Panc1 (cell line): ENCODE data around the gene HOXD11. TPM values are rescaled to one million over a fixed set of nuclear protein-coding genes. Genes with fewer than 3 reads are reported as not detected.

Experiments used
- ATAC-seq: fragments of 200-7000 bp; cut with Tn5 transposase; 2 replicates; pipeline ENCODE4 v1.9.1; 2020; ENCODE audit warnings: mild to moderate bottlenecking, moderate library complexity
- BruUV-seq: library from RNA; stranded (reverse); fragments of 400-500 nt; replicated peaks from 2 replicates; lab custom pipeline; 2021; lab: Mats Ljungman, UMichigan
- CTCF ChIA-PET: fragments of 300-600 bp; sonication (Branson Sonifier 250); formaldehyde crosslinking; loops from one replicate; lab custom pipeline; 2022; ENCODE audit warnings: antibody characterized with exemption; lab: Charles Lee
- POLR2A ChIA-PET: fragments of 300-600 bp; sonication (Branson Sonifier 250); formaldehyde crosslinking; loops from one replicate; lab custom pipeline; 2022; ENCODE audit warnings: antibody characterized with exemption; lab: Charles Lee
- DNase-seq: peaks from one replicate; pipeline ENCODE4 v3.0.0-alpha.2; 2010; ENCODE audit warnings: low read depth, low spot score
- H3K27ac ChIP-seq: 2 replicates; pipeline ENCODE4 v1.5.1; 2011; ENCODE audit warnings: mild to moderate bottlenecking, low read length, inconsistent platforms
- H3K27me3 ChIP-seq: fragments of 200-500 bp; sonication (Bioruptor generic); 2 replicates; pipeline ENCODE4 v1.6.0; 2014; ENCODE audit warnings: low read length, inconsistent platforms; ENCODE audit not compliant: control insufficient read depth, insufficient read depth
- H3K36me3 ChIP-seq: fragments of 200-500 bp; sonication (Bioruptor generic); 2 replicates; pipeline ENCODE4 v1.5.1; 2014; ENCODE audit warnings: inconsistent platforms, mild to moderate bottlenecking, low read length, moderate library complexity; ENCODE audit not compliant: control insufficient read depth, insufficient read depth
- H3K4me1 ChIP-seq: 2 replicates; pipeline ENCODE4 v1.5.1; 2011; ENCODE audit warnings: inconsistent platforms, mild to moderate bottlenecking, low read length, moderate library complexity; ENCODE audit not compliant: control insufficient read depth, insufficient read depth
- H3K4me3 ChIP-seq, 2 experiments: 2 replicates each; pipeline ENCODE4 v1.5.1; 2011 to 2012; ENCODE audit warnings: low read depth in 2 of 2, low read length in 2 of 2, mild to moderate bottlenecking in 2 of 2, inconsistent platforms in 1 of 2, moderate library complexity in 1 of 2
- H3K9me3 ChIP-seq: fragments of 200-500 bp; sonication (Bioruptor generic); 2 replicates; pipeline ENCODE4 v1.5.1; 2014; ENCODE audit warnings: low read depth, mild to moderate bottlenecking, inconsistent platforms, low read length, moderate library complexity; ENCODE audit not compliant: control insufficient read depth, insufficient read depth
- CTCF ChIP-seq: fragments of 450-650 bp; IDR thresholded peaks from 2 replicates; pipeline ENCODE4 v1.5.1; 2017; ENCODE audit warnings: mild to moderate bottlenecking
- POLR2AphosphoS5 ChIP-seq: IDR thresholded peaks from 2 replicates; pipeline ENCODE4 v1.6.1; 2012; ENCODE audit warnings: mild to moderate bottlenecking, low read depth, low read length, moderate library complexity
- REST ChIP-seq, 2 experiments: IDR thresholded peaks; 2 replicates each; pipeline ENCODE4 v1.6.1; 2011 to 2012; ENCODE audit warnings: low read depth in 2 of 2, control low read depth in 1 of 2, low read length in 1 of 2, mild to moderate bottlenecking in 1 of 2, moderate library complexity in 1 of 2; ENCODE audit not compliant: insufficient read depth in 1 of 2
- SIN3A ChIP-seq: IDR thresholded peaks from 2 replicates; pipeline ENCODE4 v1.6.1; 2012; ENCODE audit warnings: low read depth, mild to moderate bottlenecking, low read length, moderate library complexity, borderline replicate concordance; ENCODE audit not compliant: insufficient read depth
- TCF7L2 ChIP-seq: IDR thresholded peaks from 2 replicates; pipeline ENCODE4 v1.6.1; 2011; ENCODE audit warnings: mild to moderate bottlenecking, low read depth, low read length, inconsistent platforms
- in situ Hi-C: cut with HindIII; loops from 2 replicates; pipeline ENCODE4 v1.10.0; 2016; ENCODE audit warnings: low sequenced_read_pairs, low pct_unique_long_range_greater_than_20kb
- intact Hi-C: fragments of 100-400 bp; cut with micrococcal nuclease; formaldehyde crosslinking; loops from one replicate; pipeline ENCODE4 v1.10.0; 2022; ENCODE audit not compliant: unreplicated experiment
- total RNA-seq: library from RNA; stranded (reverse); gene quantifications from one replicate; pipeline ENCODE4 v1.2.1, GENCODE V29; 2021; ENCODE audit not compliant: unreplicated experiment

The HOXD11 gene
- total RNA-seq, 1 experiment from 2014 or later: 0.49 TPM

- BruUV-seq: no TSS peak
- POLR2A ChIA-PET: no interaction called here
- TF ChIP-seq CTCF: peak; percentile 94
- TF ChIP-seq POLR2AphosphoS5: no peak
- TF ChIP-seq REST (IDR thresholded peaks at IDR 0.05; ENCODE audit: insufficient read depth in 1 of 2, low read depth in 2 of 2, low read length in 1 of 2): no peak
- intact Hi-C loops: loop anchor here (2.0 to 10.0 kb wide), 3 partner anchors 123 to 721 kb away; no protein-coding TSS in a partner anchor
- ATAC-seq (peak; percentile 87), DNase-seq (no peak)
- in situ Hi-C loops: no loop called here
- H3K4me3 ChIP-seq: peak overlapping the region; percentile 21 to 45
- no peak overlapping the region for H3K27ac ChIP-seq
- peaks cover 36% of the 10 kb centered on the region for H3K27me3 ChIP-seq
- no peaks in the 10 kb centered on the region for H3K36me3 ChIP-seq
- no peaks in the 10 kb centered on the region for H3K9me3 ChIP-seq
- CTCF ChIA-PET: interaction anchor here (0.6 to 2.0 kb wide), 3 partner anchors 9 to 837 kb away, joined by 3 to 7 read pairs (median 7); no protein-coding TSS in a partner anchor
- peaks cover 9% of the 10 kb centered on the region for H3K4me1 ChIP-seq
Observed at GRCh38 chr2:176088048-176088936, 18.8 kb upstream of the HOXD11 start.

GRCh38 chr2:176088937-176089842 lies 17.9 kb upstream of the HOXD11 start:
- H3K36me3 ChIP-seq: no peaks in the 10 kb centered on the region
- CTCF ChIA-PET: interaction anchor here (1.4 to 2.0 kb wide), 2 partner anchors 8 to 399 kb away, joined by 3 to 7 read pairs; no protein-coding TSS in a partner anchor
- in situ Hi-C loops: no loop called here
- intact Hi-C loops: loop anchor here (2.0 to 10.0 kb wide), 3 partner anchors 124 to 722 kb away; no protein-coding TSS in a partner anchor
- TF ChIP-seq TCF7L2: no peak
- TF ChIP-seq SIN3A: no peak
- TF ChIP-seq POLR2AphosphoS5: no peak
- TF ChIP-seq REST (IDR thresholded peaks at IDR 0.05; ENCODE audit: insufficient read depth in 1 of 2, low read depth in 2 of 2, low read length in 1 of 2): no peak
- no peak for TF ChIP-seq CTCF
- DNase-seq (no peak), ATAC-seq (no peak)
- BruUV-seq: no TSS peak
- H3K4me1 ChIP-seq: peaks cover 9% of the 10 kb centered on the region
- POLR2A ChIA-PET: no interaction called here
- no peaks in the 10 kb centered on the region for H3K9me3 ChIP-seq
- no peak overlapping the region for H3K4me3 ChIP-seq
- H3K27me3 ChIP-seq: peaks cover 32% of the 10 kb centered on the region
- H3K27ac ChIP-seq: no peak overlapping the region
